Prostate gland (tissue), 2 donors: ENCODE results near the gene SLC46A1. TPM values are rescaled to one million over a fixed set of nuclear protein-coding genes. Genes with fewer than 3 reads are reported as not detected.

ENCODE experiments used
- DNase-seq: peaks from one replicate; pipeline ENCODE4 v3.0.0-alpha.2; 2019; ENCODE audit warnings: low spot score
- H3K27ac ChIP-seq, 2 donors: fragments of 200-600 bp; sonication (generic); 2 replicates each; pipeline ENCODE4 v1.5.1; 2017 to 2019
- H3K27me3 ChIP-seq: fragments of 200-600 bp; sonication (generic); replicated peaks from 2 replicates; pipeline ENCODE4 v1.5.1; 2019; ENCODE audit not compliant: insufficient read depth
- H3K36me3 ChIP-seq, 2 donors: fragments of 200-600 bp; sonication (generic); 1 replicate in 1 of 2; 2 replicates in 1 of 2; pipeline versions ENCODE4 v1.5.1 to v1.8.1; 2017 to 2019
- H3K4me1 ChIP-seq: fragments of 200-600 bp; sonication (generic); replicated peaks from 2 replicates; pipeline ENCODE4 v1.5.1; 2019
- H3K4me3 ChIP-seq, 2 donors: fragments of 200-600 bp; sonication (generic); 2 replicates each; pipeline ENCODE4 v1.5.1; 2017 to 2019
- H3K9me3 ChIP-seq: fragments of 200-600 bp; sonication (generic); 2 replicates; pipeline ENCODE4 v1.5.1; 2017
- CTCF ChIP-seq, 4 experiments: fragments of 200-600 bp in 2 of 4; fragments of 450-650 bp in 2 of 4; sonication (generic) in 2 of 4; IDR thresholded peaks; 1 replicate in 3 of 4; 2 replicates in 1 of 4; pipeline ENCODE4 v1.5.1; 2016 to 2019; ENCODE audit warnings: antibody characterized with exemption in 4 of 4, mild to moderate bottlenecking in 2 of 4, moderate library complexity in 2 of 4
- POLR2A ChIP-seq: fragments of 450-650 bp; IDR thresholded peaks from one replicate; pipeline ENCODE4 v1.6.1; 2016; ENCODE audit warnings: antibody characterized with exemption, mild to moderate bottlenecking
- POLR2AphosphoS5 ChIP-seq: sonication (generic); formaldehyde crosslinking; IDR thresholded peaks from one replicate; pipeline ENCODE4 v1.6.1; 2017; ENCODE audit warnings: antibody characterized with exemption
- WGBS: methylation state at CpG from one replicate; pipeline ENCODE4 v1.1.5; 2018; 5-methylcytosine and 5-hydroxymethylcytosine counted together
- intact Hi-C: fragments of 100-400 bp; cut with DNase I; formaldehyde crosslinking; loops from one replicate; pipeline ENCODE4 v1.14.2; 2022
- total RNA-seq, 2 donors: library from RNA; depleted of rRNA; stranded (reverse); fragments of >200 nt; gene quantifications; one replicate each; pipeline ENCODE4 v1.1.0, GENCODE V29; 2016

The SLC46A1 gene
- total RNA-seq, 2 donors from 2014 or later: 14.9 to 20.1 TPM

GRCh38 chr17:28386391-28386790 is 19.6 kb downstream of the SLC46A1 start:
- TF ChIP-seq CTCF (IDR thresholded peaks at IDR 0.05): no peak
- no peak for TF ChIP-seq POLR2A
- no peak for TF ChIP-seq POLR2AphosphoS5
- no peak for DNase-seq
- no peak overlapping the region for H3K27ac ChIP-seq
- H3K36me3 ChIP-seq: peaks cover 0 to 6% of the 10 kb centered on the region in 2 donors
- H3K27me3 ChIP-seq: no peaks in the 10 kb centered on the region
- no peaks in the 10 kb centered on the region for H3K9me3 ChIP-seq
- peaks cover 2% of the 10 kb centered on the region for H3K4me1 ChIP-seq
- intact Hi-C loops: no loop called here
- no peak overlapping the region for H3K4me3 ChIP-seq

- intact Hi-C loops: no loop called here
- no peak for DNase-seq
- 82% methylated on average over 8 of the region's 8 CpGs for WGBS
- Histone ChIP-seq H3K4me3 (peak overlapping the region; percentile 40 to 46), H3K4me1 (peaks cover 2% of the 10 kb centered on the region), H3K36me3 (peaks cover 0 to 6% of the 10 kb centered on the region in 2 donors), H3K27ac (peak overlapping the region in 1 of 2 donors; percentile 76), H3K27me3 (no peaks in the 10 kb centered on the region), H3K9me3 (no peaks in the 10 kb centered on the region)
- TF ChIP-seq POLR2A (no peak), CTCF (IDR thresholded peaks at IDR 0.05) (no peak), POLR2AphosphoS5 (no peak)
These were observed 20.6 kb downstream of the SLC46A1 start for GRCh38 chr17:28385406-28385805.

GRCh38 chr17:28385037-28385400 is 21.0 kb downstream of the SLC46A1 start:
- TF ChIP-seq CTCF (IDR thresholded peaks at IDR 0.05) (no peak), POLR2A (no peak), POLR2AphosphoS5 (no peak)
- 29% methylated on average over 16 of the region's 29 CpGs for WGBS
- intact Hi-C loops: no loop called here
- Histone ChIP-seq H3K4me1 (peaks cover 2% of the 10 kb centered on the region), H3K27ac (peak overlapping the region; percentile 39 to 76), H3K9me3 (no peaks in the 10 kb centered on the region), H3K4me3 (peak overlapping the region; percentile 40 to 46), H3K36me3 (peaks cover 0 to 6% of the 10 kb centered on the region in 2 donors), H3K27me3 (no peaks in the 10 kb centered on the region)
- no peak for DNase-seq

- H3K4me1 ChIP-seq: peaks cover 2% of the 10 kb centered on the region
- H3K27me3 ChIP-seq: no peaks in the 10 kb centered on the region
- intact Hi-C loops: no loop called here
- peak overlapping the region; percentile 39 to 76 for H3K27ac ChIP-seq
- peaks cover 0 to 6% of the 10 kb centered on the region in 2 donors for H3K36me3 ChIP-seq
- DNase-seq: peak; percentile 71
- no peaks in the 10 kb centered on the region for H3K9me3 ChIP-seq
- 38% methylated on average over 56 of the region's 56 CpGs for WGBS
- peak overlapping the region; percentile 40 to 46 for H3K4me3 ChIP-seq
- TF ChIP-seq POLR2AphosphoS5 (peak; percentile 48), POLR2A (peak; percentile 63), CTCF (IDR thresholded peaks at IDR 0.05) (no peak)
These were observed 21.6 kb downstream of the SLC46A1 start for GRCh38 chr17:28384281-28385036.
